GM18526 (cell line): Measurements from ENCODE around the gene IPPK.

Source experiments
- POLR2A ChIP-seq: IDR thresholded peaks from 3 replicates; pipeline ENCODE4 v1.6.1; 2011; ENCODE audit not compliant: insufficient read length; ENCODE audit errors: extremely low read depth

Gene IPPK

DNA sequence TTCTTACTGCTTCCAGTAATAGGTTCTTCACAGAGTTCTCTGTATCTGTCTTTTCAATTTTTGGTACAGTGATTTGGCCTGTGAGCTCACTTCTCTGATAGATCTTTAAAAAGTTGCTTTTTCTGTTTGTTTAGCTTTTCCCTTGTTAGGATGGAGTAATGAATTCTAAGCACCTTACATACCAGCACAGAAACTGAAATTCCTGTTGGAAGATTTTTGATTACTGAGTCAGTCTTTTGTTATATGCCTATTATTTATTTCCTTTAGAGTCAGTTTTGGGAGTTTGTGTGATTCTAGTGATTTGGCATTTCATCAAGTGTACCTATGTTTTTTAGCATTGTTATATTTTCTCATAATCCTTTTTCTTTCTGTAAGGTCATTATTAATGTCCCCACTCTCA lies 37.6 kb upstream of the IPPK start:
- no peak for TF ChIP-seq POLR2A

DNA sequence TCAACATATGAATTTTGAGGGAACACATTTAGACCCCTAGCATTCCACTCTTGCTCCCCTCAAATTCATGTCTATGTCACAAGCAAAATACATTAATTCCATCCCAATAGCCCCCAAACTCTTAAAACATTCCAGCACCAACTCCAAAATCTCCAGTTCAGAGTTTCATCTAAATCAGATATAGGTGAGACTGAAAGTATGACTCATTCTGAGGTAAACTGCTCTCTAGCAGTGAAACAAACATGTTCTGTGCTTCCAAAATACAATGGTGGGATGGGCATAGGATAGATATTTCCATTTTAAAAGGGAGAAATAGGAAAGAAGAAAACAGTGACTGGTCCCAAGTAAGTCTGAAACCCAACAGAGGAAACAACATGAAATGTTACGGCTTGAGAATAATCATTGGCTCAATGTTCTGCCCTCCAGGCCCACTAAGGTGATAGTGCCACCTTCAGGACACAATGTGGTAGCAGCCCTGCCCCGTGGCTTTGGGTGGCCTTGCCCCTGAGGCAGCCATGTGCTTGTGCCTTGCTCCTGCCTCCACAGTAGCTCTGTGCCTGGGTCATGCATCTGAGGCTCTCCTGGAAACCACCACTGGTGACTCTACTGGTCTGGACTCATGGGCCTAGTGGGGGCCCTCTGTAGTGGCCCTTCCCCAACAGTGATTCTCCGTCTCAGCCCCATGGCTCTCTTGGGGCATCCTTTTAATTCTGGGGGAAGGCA lies 36.4 kb upstream of the IPPK start:
- TF ChIP-seq POLR2A, result no peak

DNA sequence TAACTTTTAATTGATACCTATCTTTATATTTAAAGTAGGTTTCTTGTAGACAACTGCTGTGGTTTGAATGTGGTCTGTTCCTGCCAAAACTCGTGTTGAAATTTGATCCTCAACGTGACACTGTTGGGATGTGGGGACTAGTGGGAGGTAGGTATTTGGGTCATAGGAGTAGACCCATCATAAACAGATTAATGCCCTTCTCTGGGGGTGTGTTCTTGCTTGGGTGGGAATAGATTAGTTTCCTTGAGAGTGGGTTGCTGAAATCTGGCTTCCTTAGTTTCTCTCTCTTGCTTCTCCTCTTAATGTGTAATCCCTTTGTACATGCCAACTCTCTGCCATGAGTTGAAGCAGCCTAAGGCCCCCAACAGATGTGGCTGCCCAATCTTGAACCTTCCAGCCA lies 34.6 kb upstream of the IPPK start:
- no peak for TF ChIP-seq POLR2A

DNA sequence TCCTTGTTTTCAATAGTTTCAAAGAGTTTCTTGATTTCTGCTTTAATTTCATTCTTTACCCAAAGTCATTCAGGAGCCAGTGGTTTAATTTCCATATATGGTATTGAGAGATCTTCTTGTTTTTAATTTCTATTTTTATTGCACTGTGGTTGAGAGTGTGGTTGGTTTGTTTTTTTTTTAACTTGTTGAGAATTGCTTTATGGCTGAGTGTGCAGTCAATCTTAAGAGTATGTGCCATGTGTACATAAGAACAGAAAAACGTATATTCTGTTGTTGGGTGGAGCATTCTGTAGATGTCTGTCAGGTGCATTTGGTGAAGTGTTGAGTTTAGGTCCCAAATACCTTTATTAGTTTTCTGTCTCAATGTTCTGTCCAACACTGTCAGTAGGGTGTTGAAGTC lies 26.7 kb upstream of the IPPK start:
- no peak for TF ChIP-seq POLR2A

DNA sequence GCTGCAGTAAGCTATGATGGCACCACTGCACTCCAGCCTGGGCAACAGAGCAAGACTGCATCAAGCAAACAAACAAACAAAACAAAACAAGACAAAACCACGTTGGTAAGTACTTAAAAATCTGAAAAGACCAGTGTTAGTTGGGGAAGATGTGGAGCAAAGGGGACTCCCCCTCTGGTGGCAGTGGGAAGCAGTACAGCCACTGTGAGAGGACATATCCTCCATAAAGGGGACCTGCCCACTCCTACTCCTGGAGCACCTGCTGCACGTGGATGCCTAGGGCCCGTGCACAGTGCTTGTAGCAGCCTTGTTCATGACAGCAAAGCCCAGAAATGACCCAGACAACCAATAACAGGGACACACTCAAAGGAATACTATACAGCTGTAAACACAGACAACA lies 17.0 kb upstream of the IPPK start:
- TF ChIP-seq POLR2A, result no peak

DNA sequence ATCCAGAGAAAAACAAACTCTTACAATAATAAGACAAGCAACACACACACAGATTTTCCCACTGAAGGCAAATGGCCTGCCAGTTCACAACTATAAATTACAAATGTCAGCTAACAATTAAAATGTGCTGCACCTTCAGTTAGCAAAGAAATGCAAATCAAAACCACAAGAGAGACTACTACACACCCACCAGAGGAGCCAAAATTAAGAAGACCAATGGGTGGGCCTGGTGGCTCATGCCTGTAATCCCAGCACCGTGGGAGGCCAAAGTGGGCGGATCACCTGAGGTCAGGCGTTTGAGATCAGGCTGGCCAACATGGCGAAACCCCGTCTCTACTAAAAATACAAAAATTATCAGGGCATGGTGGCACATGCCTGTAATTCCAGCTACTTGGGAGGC lies 15.1 kb upstream of the IPPK start:
- no peak for TF ChIP-seq POLR2A

DNA sequence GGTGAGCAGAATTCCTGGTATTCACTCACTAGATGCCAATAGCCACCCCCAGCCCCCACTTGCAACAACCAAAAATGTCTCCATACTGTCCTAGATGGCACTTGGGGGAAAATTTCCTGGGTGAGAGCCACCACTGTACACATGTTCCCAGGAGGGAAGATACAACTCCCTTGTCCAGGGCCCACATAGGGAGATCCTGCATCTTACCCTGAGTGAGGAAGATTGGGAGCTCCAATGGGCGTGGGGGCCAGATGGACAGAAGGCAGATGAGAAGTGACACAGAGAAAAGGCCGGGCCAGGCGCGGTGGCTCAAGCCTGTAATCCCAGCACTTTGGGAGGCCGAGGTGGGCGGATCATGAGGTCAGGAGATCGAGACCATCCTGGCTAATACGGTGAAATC lies 12.3 kb upstream of the IPPK start:
- no peak for TF ChIP-seq POLR2A

DNA sequence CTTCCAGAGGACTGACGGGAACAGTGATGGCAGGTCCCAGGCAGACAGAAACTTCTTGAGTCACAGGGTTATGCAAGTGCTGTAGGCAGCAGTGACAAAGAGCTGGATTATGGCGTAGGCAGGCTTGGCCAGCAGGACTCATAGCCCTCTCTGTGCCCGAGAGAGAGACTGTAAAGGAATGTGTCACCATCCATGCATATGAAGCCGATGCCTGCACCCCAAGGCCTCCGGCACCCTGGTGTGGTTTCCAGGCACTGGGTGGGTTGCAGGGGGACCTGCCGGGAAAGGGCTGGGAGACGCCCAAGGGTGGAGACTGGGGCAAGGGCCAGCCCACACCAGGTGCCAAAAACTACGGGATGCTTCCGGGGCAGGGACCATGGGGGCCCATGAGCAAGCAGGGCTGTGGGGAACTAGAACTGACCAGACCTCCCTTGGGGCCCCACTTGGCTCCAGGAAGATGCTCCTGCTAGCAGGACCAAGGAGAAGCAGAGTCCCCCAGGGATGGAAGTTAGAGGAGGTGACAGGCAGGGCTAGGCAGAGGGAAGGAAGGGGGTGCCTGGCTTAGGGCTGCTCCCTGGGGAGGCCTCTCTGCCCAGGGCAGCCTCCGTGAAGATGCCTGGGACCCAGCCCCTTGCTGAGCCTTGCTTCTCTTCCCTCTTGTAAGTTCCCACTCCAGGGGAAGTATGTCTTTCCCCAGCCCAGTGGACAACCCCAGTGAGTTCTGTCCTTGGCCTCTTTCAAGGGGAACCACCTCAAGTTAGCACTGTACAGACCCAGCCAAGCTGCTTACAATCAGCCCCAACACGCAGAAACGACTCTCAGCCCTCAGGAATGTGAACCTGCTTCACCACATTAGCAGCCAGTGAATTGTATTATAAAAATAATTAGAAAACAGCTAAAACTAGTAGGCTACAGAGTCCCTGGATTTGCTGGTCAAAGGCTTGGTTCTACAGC lies 10.5 kb upstream of the IPPK start:
- TF ChIP-seq POLR2A, result no peak

DNA sequence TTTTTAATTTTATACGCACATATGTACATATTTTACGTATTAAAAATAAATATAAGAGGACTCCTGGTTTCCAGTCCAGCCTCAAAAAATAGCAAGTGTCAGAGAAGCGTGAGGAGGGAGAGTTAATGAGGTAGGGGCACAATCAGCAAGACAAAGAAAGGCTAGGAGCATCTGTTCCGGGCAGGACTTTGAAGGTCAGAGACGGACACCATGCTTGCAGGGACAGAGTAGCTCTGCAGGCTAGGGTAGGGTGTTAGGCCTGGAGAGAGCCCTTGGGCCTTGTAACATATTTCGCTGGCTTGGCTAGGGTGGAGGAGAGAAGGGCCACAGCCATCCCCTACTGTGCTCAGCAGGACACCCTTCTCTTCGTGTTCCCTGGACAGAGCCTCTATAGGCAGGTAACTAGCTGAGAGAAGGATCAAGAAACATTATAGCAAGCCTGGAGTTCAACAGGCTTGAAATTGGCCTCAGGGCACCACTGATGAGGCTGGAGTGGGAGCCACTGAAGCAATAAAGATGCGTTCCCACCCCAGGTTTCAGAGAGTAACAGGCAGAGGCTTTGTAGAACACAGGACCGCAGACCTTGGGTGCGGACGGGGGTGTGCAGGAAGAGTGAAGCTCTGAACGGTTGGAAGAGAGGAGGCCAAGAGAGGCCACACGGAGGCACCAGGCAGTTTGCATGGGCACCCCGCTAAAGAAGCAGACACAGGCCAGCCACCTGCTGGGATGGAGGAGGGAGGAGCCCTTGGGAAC lies 9.7 kb upstream of the IPPK start:
- no peak for TF ChIP-seq POLR2A

DNA sequence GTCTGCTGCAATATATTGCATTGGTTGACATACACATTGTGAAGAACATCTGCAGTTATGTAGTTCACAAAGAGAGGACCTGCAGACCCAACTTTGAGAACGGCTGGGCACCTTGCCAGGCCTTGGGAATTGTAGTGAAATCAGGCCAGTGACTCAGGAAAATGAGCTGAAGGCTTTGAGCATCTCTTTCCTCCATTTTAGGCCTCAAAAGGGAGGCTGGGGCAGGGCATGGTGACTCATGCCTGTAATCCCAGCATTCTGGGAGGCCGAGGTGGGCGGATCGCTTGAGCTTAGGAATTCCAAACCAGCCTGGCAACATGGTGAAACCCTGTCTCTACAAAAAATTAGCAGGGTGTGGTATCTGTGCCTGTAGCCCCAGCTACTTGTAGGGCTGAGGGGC lies 1.4 kb upstream of the IPPK start:
- TF ChIP-seq POLR2A, result no peak

DNA sequence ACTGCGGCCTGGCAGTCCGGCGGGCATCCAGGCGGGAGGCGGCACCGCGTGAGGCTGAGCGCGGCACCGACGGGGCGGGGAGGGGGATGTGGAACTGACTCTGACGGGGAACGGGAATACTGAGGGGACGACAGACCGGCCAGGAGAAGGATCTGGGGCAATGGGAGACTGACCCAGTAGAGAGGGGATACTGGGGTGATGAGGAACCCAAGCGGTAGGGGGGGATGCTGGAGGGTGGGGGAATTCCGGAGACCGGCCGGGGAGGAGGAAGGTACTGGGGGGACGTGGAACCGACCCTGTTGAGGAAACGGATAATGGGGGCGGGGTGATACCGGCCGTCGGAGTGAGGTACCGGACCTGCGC lies 423 bp downstream of the IPPK start:
- no peak for TF ChIP-seq POLR2A

DNA sequence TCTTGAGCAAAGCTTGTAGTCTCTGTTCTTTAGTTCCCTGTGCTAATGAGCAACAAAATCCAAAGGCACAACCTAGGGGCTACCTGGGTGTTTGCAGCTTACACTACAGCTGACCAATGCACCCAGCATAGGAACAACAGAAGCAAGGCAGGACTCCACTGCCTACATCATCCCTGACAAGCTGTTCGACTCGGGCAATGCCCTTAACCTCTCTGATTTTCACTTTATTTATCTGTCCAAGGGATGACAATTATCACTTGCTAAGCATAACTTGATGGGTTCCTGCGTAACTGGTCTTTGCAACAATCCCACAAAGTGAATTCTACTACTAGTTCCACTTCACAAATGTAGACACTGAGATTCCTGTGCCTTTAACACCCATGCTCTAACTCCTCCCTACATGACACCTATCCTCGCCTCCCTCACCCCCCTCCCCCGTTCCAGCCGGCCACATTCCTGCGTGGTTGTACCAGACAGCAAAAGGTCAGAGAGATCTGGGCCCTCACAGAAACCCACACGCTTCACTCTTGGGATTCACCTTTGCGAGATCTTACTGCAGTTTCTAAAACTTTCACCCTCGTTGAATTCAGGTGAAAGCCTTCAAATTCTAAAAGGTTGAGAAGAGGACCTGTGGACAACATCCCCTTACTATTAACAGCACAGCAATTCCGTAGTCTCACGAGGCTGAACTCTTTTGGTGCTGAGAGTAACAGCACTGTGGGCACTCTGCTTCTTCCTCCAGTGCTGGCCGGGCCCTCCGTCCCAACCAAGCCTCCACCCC lies 995 bp downstream of the IPPK start:
- TF ChIP-seq POLR2A, result no peak

DNA sequence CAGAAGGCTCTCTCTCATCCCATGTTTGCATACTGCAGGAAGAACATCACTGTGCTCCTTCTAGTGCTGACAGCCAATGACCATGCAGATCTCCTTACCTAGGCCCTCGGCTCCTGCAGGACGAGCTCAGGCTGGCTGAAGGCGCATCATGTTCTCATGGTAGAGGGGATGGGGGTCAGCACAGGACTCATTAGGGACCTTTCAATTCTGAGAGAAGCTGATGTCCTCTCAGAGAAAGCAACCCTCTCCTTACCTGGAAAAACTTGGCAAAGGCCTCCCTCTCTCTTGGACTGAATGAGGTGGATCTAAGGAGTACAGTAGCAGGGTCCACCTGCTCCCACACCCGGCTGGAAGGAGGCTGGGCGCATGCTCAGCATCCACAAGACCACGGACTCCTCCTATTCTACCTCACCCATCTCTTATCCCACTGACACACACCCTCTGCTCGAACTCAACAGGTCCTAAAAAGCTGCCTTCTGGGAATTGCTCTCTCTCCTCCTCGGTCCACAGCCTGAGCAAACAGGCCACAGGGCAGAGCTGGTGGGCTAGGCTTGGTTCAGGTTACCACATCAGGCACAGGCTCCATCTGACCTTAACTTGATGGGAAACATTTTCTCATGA lies 2.9 kb downstream of the IPPK start:
- no peak for TF ChIP-seq POLR2A

DNA sequence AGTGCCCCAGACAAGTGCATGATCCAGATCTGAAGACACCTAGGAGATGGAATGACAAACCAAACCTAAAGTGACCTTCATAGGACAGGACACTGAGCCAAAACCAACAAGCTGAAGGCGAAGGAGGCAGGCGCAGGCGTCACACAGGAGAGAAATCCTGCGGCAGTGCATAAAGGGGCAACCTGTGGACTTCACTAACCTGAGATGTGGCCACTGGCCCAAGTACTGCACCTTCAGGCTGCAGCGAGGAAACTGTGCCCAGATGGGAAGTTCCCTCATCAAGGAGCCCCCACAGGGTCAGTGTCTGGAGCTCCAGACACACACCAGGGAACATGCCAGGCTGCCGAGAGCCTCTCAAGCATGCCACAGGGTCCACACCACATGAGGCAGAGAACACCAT lies 3.7 kb downstream of the IPPK start:
- TF ChIP-seq POLR2A, result no peak

DNA sequence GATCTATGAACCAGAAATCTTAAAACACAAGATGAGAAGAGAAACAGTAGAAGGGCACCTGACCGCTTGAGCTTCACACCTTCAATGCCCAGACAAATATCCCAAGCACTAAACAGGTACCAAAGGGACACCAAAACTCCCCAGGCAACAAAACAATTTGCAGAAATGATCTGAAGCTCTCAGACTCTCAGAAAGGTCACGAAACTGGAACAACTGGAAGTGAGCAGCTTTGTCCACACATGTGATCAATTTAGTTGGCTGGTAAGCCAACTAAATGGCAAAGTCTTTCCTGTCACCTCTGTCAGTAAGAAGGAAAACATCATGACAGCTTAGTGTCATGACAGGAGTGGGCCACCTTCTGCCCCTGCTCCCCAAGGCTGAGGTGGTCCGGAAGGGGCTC lies 4.1 kb downstream of the IPPK start:
- TF ChIP-seq POLR2A, result no peak
